ENCODE data around the gene CAMSAP3.

CAMSAP3 gene

GRCh38 chr19:7578127-7578526, 17.5 kb upstream of the CAMSAP3 start:
- no peak for DNase-seq (ENCODE audit: low spot score)

GRCh38 chr19:7579182-7579581, 16.5 kb upstream of the CAMSAP3 start:
- DNase-seq (ENCODE audit: low spot score): no peak

- DNase-seq (ENCODE audit: low spot score): no peak
These were observed 13.2 kb upstream of the CAMSAP3 start for GRCh38 chr19:7582446-7582845.

- no peak for DNase-seq (ENCODE audit: low spot score)
These were observed 5.8 kb upstream of the CAMSAP3 start for GRCh38 chr19:7589822-7590221.

GRCh38 chr19:7590256-7590655, 5.4 kb upstream of the CAMSAP3 start:
- no peak for DNase-seq (ENCODE audit: low spot score)

- DNase-seq (ENCODE audit: low spot score): no peak
These were observed 711 bp downstream of the CAMSAP3 start for GRCh38 chr19:7596211-7596937.

- no peak for DNase-seq (ENCODE audit: low spot score)
These were observed 2.0 kb downstream of the CAMSAP3 start for GRCh38 chr19:7597689-7598088.

GRCh38 chr19:7598180-7598579, 2.5 kb downstream of the CAMSAP3 start:
- no peak for DNase-seq (ENCODE audit: low spot score)

GRCh38 chr19:7600721-7601120, 5.1 kb downstream of the CAMSAP3 start:
- no peak for DNase-seq (ENCODE audit: low spot score)

- no peak for DNase-seq (ENCODE audit: low spot score)
These were observed 6.7 kb downstream of the CAMSAP3 start for GRCh38 chr19:7602240-7602934.

- DNase-seq (ENCODE audit: low spot score): no peak
These were observed 7.4 kb downstream of the CAMSAP3 start for GRCh38 chr19:7602935-7603497.

- DNase-seq (ENCODE audit: low spot score): no peak
These were observed 8.3 kb downstream of the CAMSAP3 start for GRCh38 chr19:7603919-7604318.

- DNase-seq (ENCODE audit: low spot score): no peak
These were observed 10.0 kb downstream of the CAMSAP3 start for GRCh38 chr19:7605490-7606222.

- DNase-seq (ENCODE audit: low spot score): no peak
These were observed 10.6 kb downstream of the CAMSAP3 start for GRCh38 chr19:7606289-7606688.

- DNase-seq (ENCODE audit: low spot score): no peak
These were observed 11.7 kb downstream of the CAMSAP3 start for GRCh38 chr19:7607212-7607873.

- DNase-seq (ENCODE audit: low spot score): no peak
These were observed 12.4 kb downstream of the CAMSAP3 start for GRCh38 chr19:7607874-7608560.

GRCh38 chr19:7610491-7611240, 15.0 kb downstream of the CAMSAP3 start:
- no peak for DNase-seq (ENCODE audit: low spot score)

- DNase-seq (ENCODE audit: low spot score): no peak
These were observed 16.0 kb downstream of the CAMSAP3 start for GRCh38 chr19:7611541-7612279.

GRCh38 chr19:7612282-7613274, 16.9 kb downstream of the CAMSAP3 start:
- DNase-seq (ENCODE audit: low spot score): no peak

Measured in AG08395 (cell line).